Right lobe of liver (tissue), 4 donors: ENCODE measurements around the gene DGUOK.

Source experiments
- CTCF ChIP-seq, 4 donors: fragments of 200-600 bp in 3 of 4; fragments of 450-650 bp in 1 of 4; IDR thresholded peaks; one replicate each; pipeline versions ENCODE4 v1.5.1 to v1.8.0; 2016 to 2022; ENCODE audit warnings: antibody characterized with exemption in 4 of 4, mild to moderate bottlenecking in 2 of 4
- POLR2A ChIP-seq: fragments of 450-650 bp; IDR thresholded peaks from one replicate; pipeline ENCODE4 v1.6.1; 2017; ENCODE audit warnings: antibody characterized with exemption, mild to moderate bottlenecking
- donor health status: DM: no; HTN: no; CAD: no.
- donor health status: DM: no; HTN: no; CAD: no.
- donor health status: DM: no; HTN: yes; CAD: no.

- TF ChIP-seq POLR2A (no peak), CTCF (IDR thresholded peaks at IDR 0.05) (no peak)
Observed at GRCh38 chr2:73995810-73996209, 69.1 kb downstream of the DGUOK start.
